NCI-H1694 treated with DMSO at 0.1 percent for 48 hours (cell line): ENCODE measurements around the gene SESN3.
"Not testable (repeated sequence)": the region's sequence is repeated elsewhere in the genome, so short reads cannot be mapped to it uniquely, and the experiment has no call there.

Experiments
- DNase-seq: peaks from one replicate; lab custom pipeline; 2025; lab: John Stamatoyannopoulos, UW

SESN3 gene

GRCh38 chr11:95251896-95252295 lies 20.9 kb upstream of the SESN3 start:
- DNase-seq, result not testable (repeated sequence)

GRCh38 chr11:95248666-95249467 lies 17.9 kb upstream of the SESN3 start:
- DNase-seq, result no peak

- no peak for DNase-seq
Measured at GRCh38 chr11:95247883-95248282, 16.9 kb upstream of the SESN3 start.

GRCh38 chr11:95247127-95247684 lies 16.2 kb upstream of the SESN3 start:
- DNase-seq, result no peak

DNA sequence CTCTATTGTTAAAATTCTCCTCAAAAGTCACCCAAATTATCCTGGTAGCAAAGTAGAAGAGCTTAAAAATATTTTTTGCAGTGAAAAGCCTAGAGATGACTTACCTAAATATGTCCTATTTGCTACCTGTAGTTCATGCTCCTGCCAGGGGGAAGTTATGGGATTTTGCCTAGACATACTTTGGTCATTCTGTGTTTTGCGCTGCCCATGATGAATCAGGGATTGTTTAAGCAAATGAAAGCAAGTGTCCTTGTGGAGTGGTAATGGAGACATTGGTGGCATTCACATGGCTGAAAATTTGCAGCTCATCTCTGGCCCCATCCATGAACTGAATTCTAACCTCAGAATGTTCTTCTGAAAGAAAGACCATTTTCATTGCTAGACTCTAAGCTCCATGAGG lies 14.6 kb upstream of the SESN3 start:
- no peak for DNase-seq

- no peak for DNase-seq
Measured at GRCh38 chr11:95245038-95245437, 14.0 kb upstream of the SESN3 start.

DNA sequence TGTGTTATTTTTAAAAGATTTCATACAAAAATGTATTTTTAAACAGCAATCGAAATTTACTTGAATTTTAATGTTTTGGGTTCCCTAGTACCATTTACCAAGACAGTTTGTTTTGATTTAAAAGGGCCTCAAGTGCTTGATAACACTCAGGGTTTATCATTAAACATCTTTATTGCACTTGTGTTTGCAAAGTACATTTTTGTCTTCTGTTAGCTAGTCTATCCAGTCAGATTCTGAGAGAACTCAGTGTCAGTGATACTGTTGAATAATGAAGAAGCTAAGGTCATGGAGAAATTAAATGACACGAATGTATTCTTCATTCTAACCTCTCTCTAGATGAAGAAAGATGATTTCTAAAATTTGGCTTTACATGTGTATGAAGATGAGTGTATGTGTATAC lies 12.7 kb upstream of the SESN3 start:
- no peak for DNase-seq

- DNase-seq, result no peak
Measured at GRCh38 chr11:95242845-95243605, 12.0 kb upstream of the SESN3 start.

- DNase-seq, result no peak
Measured at GRCh38 chr11:95242091-95242844, 11.3 kb upstream of the SESN3 start.

DNA sequence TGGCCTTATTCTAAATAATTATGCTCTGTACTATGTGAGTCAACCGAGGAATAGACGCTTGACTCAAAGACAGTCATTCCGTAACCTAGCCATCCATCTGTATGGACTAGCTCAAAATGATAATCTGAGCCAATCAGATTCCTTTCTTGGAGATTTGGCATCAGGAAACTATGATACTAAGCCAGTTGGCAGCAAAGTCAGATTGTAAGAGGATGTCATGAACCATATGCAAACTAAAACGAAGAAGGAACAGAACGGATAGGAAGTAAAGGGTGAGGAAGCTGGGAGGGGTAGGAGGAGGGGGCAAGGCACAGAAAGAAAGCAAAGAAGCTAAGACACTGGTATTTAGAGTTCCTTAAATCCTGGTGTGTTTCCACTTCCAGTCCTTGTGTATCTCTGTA lies 10.7 kb upstream of the SESN3 start:
- no peak for DNase-seq

- DNase-seq, result no peak
Measured at GRCh38 chr11:95239871-95240649, 9.1 kb upstream of the SESN3 start.

DNA sequence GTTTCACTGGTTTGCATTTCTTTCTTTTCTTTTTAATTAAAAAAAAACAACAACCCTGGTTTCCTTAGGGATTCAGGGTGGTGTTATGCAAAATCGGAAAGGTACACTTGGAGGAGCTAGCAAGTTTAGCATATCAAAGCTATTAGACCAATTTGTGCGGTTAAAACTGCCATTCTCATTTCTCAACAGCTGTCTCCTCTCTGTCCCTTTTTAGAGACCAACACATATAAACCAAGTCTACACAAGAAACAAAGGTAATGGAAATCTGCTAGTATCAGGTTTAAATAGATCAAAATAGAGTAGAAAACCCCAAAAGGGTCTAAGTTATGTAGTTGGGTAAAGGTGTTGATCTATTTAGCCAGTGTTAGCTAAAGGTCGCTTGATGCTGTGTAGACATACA lies 1.7 kb upstream of the SESN3 start:
- no peak for DNase-seq

DNA sequence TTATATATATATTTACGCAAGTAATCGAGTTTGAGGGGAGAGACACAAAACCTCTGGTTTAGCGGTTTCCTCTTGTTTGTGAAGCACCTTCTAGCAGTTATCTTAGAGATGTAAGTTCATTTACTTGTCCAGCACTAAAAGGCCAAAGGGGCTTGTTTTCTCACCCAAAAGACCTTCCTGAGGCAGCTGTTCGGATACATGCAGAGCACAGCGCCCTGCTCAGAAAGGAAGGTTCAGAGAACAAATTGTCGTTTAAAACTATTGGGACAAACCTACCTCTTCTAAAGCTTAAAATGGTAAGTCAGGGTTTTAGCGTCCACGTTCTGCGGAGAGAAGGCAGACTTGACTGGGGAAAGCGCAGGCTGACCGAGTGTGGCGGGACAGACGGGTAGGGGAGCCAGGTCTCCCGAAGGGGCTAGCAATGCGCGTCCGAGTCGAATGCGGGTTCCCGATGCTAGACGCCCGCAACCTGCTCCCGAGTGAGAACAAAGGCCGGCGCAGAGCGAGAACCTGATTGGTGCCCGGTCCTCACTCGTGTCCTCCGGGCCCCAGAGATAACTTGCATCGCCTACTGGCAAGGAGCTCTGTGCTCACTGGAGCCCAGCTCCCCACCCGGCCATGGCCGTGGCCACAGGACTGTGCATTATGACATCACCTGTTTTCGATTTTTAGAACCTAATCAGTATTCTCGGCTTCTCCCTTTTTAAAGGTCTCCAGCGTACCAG lies 1.0 kb upstream of the SESN3 start:
- no peak for DNase-seq

- no peak for DNase-seq
Measured at GRCh38 chr11:95230810-95231126, 234 bp downstream of the SESN3 start.

- DNase-seq, result no peak
Measured at GRCh38 chr11:95229993-95230809, 801 bp downstream of the SESN3 start.

GRCh38 chr11:95229199-95229992 lies 1.6 kb downstream of the SESN3 start:
- peak; percentile 22 for DNase-seq

GRCh38 chr11:95228081-95228749 lies 2.8 kb downstream of the SESN3 start:
- no peak for DNase-seq

GRCh38 chr11:95227060-95227459 lies 3.9 kb downstream of the SESN3 start:
- DNase-seq, result not testable (repeated sequence)

GRCh38 chr11:95222817-95223216 lies 8.2 kb downstream of the SESN3 start:
- no peak for DNase-seq
